GM21825 (cell line): ENCODE results near the gene DIP2C.

ENCODE experiments used
- ATAC-seq: cut with Tn5 transposase; IDR thresholded peaks from one replicate; pipeline ENCODE4 v1.9.1; 2021; ENCODE audit warnings: mild to moderate bottlenecking, moderate library complexity; ENCODE audit not compliant: unreplicated experiment

DIP2C gene

GRCh38 chr10:387909-388660, 301.4 kb downstream of the DIP2C start:
- ATAC-seq: no peak

- no peak for ATAC-seq
Measured at GRCh38 chr10:387593-387891, 301.9 kb downstream of the DIP2C start.

- no peak for ATAC-seq
Measured at GRCh38 chr10:386771-387592, 302.5 kb downstream of the DIP2C start.

- no peak for ATAC-seq
Measured at GRCh38 chr10:385571-386300, 303.7 kb downstream of the DIP2C start.

DNA sequence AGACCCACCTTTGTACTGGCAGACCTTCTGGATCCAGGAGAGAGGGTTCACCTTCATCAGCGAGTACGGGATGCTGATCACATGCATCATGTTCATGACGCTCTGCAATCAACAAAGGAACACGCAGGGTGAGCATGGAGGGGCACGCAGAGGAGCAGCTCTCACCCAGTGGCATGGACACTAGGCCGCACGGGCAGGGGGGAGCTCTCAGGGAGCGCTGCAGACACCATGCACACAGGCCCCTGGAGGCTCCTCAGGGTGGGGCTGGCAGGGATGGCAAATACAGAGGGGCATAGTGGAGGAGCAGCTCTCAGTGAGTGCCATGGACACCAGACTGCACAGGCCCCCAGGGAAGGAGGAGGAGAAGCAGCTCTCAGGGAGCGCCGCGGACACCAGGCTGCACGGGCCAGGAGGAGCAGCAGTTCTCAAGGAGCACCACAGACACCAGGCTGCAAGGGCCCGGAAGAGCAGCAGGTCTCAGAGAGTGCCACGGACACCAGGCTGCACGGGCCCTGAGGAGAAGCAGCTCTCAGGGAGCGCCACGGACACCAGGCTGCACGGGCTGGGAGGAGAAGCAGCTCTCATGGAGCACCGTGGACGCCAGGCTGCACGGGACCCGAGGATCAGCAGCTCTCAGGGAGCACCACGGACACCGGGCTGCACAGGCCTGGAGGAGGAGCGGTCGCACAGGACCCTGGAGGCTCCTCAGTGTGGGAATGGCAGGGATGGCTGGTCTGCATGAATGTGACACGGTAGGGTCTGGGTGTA, 304.7 kb downstream of the DIP2C start:
- ATAC-seq: no peak

- ATAC-seq: no peak
Measured at GRCh38 chr10:383519-383918, 305.9 kb downstream of the DIP2C start.

DNA sequence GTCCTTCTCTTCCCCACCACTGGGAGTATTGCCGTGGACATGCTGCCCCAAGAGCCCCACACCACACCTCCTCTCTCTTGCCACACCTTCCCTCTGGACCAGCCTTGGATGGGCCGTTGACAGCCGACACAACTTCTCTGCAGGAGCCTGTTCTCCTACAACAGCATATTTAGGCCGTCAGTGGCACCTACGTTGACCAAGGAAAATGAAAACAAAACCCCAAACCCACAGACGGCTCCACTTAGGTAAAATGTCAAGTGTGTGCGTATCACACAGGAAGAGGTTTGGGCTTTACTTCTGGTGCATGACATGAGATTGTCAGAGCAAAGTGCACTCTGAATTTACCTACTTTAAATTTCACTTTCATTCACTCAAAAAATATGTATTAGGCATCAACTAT, 307.7 kb downstream of the DIP2C start:
- no peak for ATAC-seq

DNA sequence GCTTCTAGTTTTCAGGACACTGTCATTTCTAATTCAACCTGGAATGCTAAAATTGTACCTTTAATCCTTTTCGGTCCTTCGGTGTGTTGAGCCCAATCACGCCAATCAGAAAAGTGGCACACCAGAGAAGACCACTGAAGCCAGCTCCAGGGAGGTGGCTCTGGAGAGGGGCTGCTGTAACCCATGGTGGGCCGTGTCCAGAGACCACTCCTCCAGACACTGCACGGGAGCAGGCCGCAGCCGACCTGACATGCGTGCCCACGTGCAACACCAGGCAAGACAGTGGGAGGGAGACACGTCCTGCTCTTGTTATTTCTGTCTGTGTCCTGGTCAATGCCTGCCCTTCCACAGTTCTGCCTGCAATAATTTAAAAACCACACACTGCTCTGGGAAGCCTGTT, 308.1 kb downstream of the DIP2C start:
- no peak for ATAC-seq

DNA sequence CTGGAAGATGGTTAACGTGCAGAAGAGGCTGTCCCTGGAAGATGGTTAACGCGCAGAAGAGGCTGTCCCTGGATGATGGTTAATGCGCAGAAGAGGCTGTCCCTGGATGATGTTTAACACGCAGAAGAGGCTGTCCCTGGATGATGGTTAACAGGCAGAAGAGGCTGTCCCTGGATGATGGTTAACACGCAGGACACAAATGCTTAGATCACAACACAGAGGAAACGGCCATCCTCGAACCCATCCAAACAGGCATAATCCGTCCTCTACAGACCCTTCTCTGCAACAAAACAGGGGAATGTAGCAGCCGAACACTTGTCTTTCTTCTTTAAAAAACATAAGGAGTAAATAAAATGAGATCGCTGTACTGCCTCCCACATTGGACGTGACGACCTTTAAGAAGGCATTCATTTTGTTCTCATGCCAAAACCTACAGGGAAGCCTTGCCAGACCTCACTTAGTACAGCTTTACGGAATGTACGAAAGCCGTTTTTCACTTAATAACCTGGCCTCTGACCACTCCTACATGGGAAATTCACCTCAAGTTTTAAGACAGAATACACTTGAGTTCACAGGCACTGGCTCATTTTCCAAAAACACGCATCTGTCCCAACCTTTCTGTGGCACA, 309.0 kb downstream of the DIP2C start:
- ATAC-seq: no peak

DNA sequence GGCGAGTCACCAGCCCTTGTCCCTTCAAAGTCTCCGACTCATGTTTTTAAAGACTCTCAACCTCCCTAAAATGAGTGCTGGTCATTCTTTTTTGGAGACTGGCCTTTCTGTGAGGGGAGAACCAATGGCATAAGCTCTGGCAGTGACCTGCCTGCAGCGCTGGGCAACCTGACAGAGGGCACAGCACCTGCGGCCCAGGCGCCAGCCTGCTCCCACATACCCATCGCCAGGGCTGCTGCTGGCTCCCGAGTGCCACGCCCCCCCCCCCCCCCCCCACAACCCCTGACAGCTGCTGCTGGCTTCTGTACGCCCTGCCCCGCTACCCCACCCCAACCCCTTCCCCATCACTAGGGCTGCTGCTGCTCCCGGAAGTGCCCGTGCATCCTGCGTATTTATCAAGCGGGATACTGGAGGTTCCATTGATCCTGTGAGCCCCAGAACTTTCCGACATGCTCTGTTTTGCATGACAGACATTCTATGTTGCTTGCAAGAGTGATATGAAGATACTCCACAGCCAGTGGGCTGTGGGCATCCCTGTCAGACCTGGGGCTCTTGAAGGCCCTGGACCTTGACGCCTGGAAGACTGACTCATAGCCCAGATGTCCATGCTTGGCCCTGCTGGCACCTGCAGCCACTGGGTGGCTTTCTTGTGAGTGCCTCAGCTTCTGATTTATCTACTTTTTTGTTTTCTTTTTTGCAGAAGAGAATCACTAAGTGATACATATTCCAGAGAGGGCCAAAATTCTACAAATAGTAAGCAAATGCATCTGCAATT, 310.4 kb downstream of the DIP2C start:
- no peak for ATAC-seq

DNA sequence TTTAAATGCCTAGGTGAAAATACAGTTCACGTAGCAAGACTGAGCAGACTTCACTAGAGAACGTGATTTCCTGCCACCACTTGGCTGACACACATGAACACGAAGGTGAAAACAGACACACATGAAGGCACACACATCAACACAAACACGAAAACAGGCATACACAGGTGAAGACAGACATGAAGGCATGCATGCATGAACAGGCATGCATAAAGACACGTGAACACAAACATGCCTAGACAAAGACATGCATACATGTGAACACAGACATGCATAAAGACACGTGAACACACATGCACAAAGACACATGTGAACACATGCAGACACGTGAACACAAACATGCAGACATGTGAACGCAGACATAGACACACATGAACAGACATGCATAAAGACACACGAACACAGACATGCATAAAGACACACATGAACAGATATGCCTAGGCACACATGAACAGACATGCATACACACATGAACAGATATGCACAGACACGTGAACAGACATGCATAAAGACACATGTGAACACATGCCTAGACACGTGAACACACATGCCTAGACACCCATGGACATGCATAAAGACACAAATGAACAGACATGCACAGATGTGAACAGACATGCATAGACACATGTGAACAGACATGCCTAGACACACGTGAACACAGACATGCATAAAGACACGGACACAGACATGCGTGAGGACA, 311.1 kb downstream of the DIP2C start:
- no peak for ATAC-seq

- ATAC-seq: no peak
Measured at GRCh38 chr10:377228-377627, 312.2 kb downstream of the DIP2C start.

- ATAC-seq: no peak
Measured at GRCh38 chr10:375815-376505, 313.5 kb downstream of the DIP2C start.

- no peak for ATAC-seq
Measured at GRCh38 chr10:374354-374753, 315.1 kb downstream of the DIP2C start.

DNA sequence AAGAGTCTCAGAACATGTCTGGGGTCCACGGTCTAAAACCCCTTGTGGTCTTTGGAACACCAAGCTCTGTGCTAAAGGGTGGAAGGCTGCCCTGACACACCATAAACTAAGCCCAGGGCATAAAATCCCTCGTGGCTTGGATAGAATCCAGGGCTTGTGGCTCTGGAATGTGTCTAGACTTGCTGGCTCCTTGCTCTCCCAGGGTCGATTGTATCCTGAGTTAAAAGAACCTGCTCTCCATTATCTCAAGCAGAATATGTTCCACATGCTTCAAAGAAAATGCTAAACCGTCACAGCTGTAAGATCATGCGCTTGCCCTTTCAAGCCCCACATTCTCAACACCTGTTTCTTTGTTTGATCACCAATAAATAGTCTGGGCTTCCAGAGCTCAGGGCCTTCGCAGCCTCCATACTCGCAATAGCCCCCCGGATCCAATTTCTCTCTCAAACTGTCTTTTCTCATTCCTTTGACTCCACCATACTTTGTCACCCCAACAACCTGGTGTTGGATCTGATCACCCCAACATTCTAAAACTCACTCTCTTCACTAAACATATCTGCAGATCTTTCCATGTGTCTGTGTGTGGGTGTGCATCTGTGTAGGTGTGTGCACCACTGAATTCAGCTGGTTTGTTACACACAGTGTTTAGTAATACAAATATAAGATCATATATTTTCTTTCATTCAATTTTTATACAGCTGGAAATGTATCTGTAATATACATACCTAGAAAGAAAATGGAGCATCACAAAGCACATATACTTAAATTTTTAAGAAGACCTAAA, 315.8 kb downstream of the DIP2C start:
- ATAC-seq: no peak

DNA sequence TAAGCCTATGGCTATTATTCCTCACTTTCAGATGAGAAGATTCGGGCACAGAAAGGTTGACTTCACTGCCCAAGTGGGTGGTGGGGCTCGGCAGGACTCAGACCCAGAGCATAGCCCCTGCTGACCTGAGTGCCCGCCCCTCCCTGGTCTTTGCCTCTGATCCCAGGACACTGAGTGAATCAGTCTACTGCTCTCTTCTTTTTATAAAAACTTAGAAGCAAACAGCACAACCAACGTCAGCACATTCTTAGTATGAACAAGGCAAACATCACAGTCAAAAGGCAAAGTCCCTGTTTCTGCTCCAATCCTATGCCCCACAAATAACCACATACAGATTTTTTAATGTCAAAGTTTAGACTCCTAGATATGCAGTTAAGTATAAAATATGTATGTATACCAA, 316.5 kb downstream of the DIP2C start:
- no peak for ATAC-seq

DNA sequence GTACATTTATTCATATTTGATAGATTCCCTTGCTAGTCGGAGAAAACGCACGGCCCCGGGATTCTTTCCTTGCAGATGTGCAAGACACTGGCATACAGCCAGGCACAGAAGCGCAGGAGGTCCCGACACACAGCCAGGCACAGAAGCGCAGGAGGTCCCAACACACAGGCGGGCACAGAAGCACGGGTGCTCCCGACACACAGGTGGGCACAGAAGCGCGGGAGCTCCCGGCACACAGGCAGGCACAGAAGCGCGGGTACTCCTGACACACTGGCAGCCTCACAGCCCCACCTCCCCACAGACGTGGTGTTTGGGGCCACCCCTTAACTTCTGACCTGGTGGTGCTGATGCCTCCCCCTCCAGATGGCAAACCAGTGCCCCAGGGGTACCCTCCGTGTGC, 316.9 kb downstream of the DIP2C start:
- ATAC-seq: no peak

GRCh38 chr10:371515-371914, 318.0 kb downstream of the DIP2C start:
- no peak for ATAC-seq
